ENCODE measurements around the gene AHR.
"Not testable (repeated sequence)": the region's sequence is repeated elsewhere in the genome, so short reads cannot be mapped to it uniquely, and the experiment has no call there.

Gene AHR

GRCh38 chr7:17342756-17343155 is 44.3 kb downstream of the AHR start:
- DNase-seq = no peak

GRCh38 chr7:17347401-17347800 is 48.9 kb downstream of the AHR start:
- no peak for DNase-seq

- DNase-seq = not testable (repeated sequence)
Observed at GRCh38 chr7:17348932-17349331, 50.5 kb downstream of the AHR start.

GRCh38 chr7:17350321-17350720 is 51.9 kb downstream of the AHR start:
- not testable (repeated sequence) for DNase-seq

GRCh38 chr7:17353650-17354419 is 55.4 kb downstream of the AHR start:
- DNase-seq = peak; percentile 11

GRCh38 chr7:17354473-17354872 is 56.0 kb downstream of the AHR start:
- no peak for DNase-seq

GRCh38 chr7:17355050-17355449 is 56.6 kb downstream of the AHR start:
- DNase-seq = peak; percentile 89

GRCh38 chr7:17357952-17358351 is 59.5 kb downstream of the AHR start:
- DNase-seq = no peak

GRCh38 chr7:17359610-17360009 is 61.2 kb downstream of the AHR start:
- no peak for DNase-seq

GRCh38 chr7:17362439-17363105 is 64.1 kb downstream of the AHR start:
- DNase-seq = no peak

GRCh38 chr7:17364671-17365070 is 66.2 kb downstream of the AHR start:
- no peak for DNase-seq

GRCh38 chr7:17365775-17366174 is 67.3 kb downstream of the AHR start:
- DNase-seq = no peak

- no peak for DNase-seq
Observed at GRCh38 chr7:17367502-17367901, 69.0 kb downstream of the AHR start.

GRCh38 chr7:17368856-17369524 is 70.5 kb downstream of the AHR start:
- DNase-seq = no peak

GRCh38 chr7:17369691-17370426 is 71.4 kb downstream of the AHR start:
- DNase-seq = peak; percentile 47

- DNase-seq = no peak
Observed at GRCh38 chr7:17370901-17371585, 72.6 kb downstream of the AHR start.

GRCh38 chr7:17371671-17372524 is 73.4 kb downstream of the AHR start:
- no peak for DNase-seq

- DNase-seq = no peak
Observed at GRCh38 chr7:17374157-17374556, 75.7 kb downstream of the AHR start.

GRCh38 chr7:17374654-17375053 is 76.2 kb downstream of the AHR start:
- no peak for DNase-seq

GRCh38 chr7:17376595-17376994 is 78.1 kb downstream of the AHR start:
- no peak for DNase-seq
